GM18520 (cell line): ENCODE data around the gene FDPS.
A peak's percentile ranks its signal among the peaks of the same experiment; 100 is the strongest.
"Not testable (repeated sequence)": the region's sequence is repeated elsewhere in the genome, so short reads cannot be mapped to it uniquely, and the experiment has no call there.

ENCODE experiments used
- ATAC-seq: cut with Tn5 transposase; IDR thresholded peaks from one replicate; pipeline ENCODE4 v1.9.1; 2021; ENCODE audit not compliant: unreplicated experiment

Gene FDPS

GRCh38 chr1:155318082-155318481 lies 9.4 kb downstream of the FDPS start:
- ATAC-seq = no peak

- no peak for ATAC-seq
These were observed 10.9 kb downstream of the FDPS start for GRCh38 chr1:155319536-155319935.

- no peak for ATAC-seq
These were observed 11.6 kb downstream of the FDPS start for GRCh38 chr1:155320252-155320651.

- ATAC-seq = no peak
These were observed 12.3 kb downstream of the FDPS start, which contains the start of gene RUSC1 for GRCh38 chr1:155320661-155321617. RUSC1 (plus strand) TSS chr1:155320894; CDS start chr1:155321774, 880 bp downstream.

- no peak for ATAC-seq
These were observed 13.2 kb downstream of the FDPS start for GRCh38 chr1:155321639-155322503.

- ATAC-seq = no peak
These were observed 13.9 kb downstream of the FDPS start for GRCh38 chr1:155322571-155322952.

- no peak for ATAC-seq
These were observed 14.5 kb downstream of the FDPS start for GRCh38 chr1:155322953-155323728.

- no peak for ATAC-seq
These were observed 15.0 kb downstream of the FDPS start for GRCh38 chr1:155323729-155324036.

- peak; percentile 52 for ATAC-seq
These were observed 15.5 kb downstream of the FDPS start for GRCh38 chr1:155324037-155324716.

GRCh38 chr1:155324717-155325602 lies 16.3 kb downstream of the FDPS start:
- ATAC-seq = no peak

- no peak for ATAC-seq
These were observed 16.9 kb downstream of the FDPS start for GRCh38 chr1:155325603-155325893.

- no peak for ATAC-seq
These were observed 17.4 kb downstream of the FDPS start for GRCh38 chr1:155326020-155326526.

- no peak for ATAC-seq
These were observed 18.0 kb downstream of the FDPS start for GRCh38 chr1:155326631-155327037.

GRCh38 chr1:155327981-155328380 lies 19.3 kb downstream of the FDPS start:
- no peak for ATAC-seq

GRCh38 chr1:155328856-155329255 lies 20.2 kb downstream of the FDPS start:
- ATAC-seq = not testable (repeated sequence)

- ATAC-seq = no peak
These were observed 21.4 kb downstream of the FDPS start for GRCh38 chr1:155329980-155330598.

- no peak for ATAC-seq
These were observed 26.3 kb downstream of the FDPS start for GRCh38 chr1:155334962-155335361.

- ATAC-seq = no peak
These were observed 30.9 kb downstream of the FDPS start for GRCh38 chr1:155339515-155340097.

GRCh38 chr1:155342842-155343241 lies 34.2 kb downstream of the FDPS start:
- no peak for ATAC-seq
